ENCODE results near the gene CYP27A1.

DNA sequence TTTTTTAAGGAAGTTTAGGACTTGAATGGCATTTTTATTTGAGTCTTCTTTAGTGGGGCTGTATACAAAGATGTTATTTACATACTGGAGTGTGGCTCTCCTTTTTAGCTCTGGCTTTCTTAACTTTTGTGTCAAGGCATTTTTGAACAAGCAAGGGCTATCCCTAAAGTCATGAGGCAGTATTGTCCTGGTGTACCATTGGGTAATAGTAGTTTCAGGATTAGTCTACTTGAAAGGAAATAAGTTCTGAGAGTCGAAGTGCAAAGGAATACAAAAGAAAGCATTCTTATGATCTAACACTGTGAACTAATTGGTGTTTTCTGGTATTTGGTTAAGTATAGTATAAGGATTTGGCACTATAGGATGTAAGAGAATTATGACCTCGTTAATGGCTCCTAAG, 1.9 kb upstream of the CYP27A1 start:
- TF ChIP-seq, protein P1, sequence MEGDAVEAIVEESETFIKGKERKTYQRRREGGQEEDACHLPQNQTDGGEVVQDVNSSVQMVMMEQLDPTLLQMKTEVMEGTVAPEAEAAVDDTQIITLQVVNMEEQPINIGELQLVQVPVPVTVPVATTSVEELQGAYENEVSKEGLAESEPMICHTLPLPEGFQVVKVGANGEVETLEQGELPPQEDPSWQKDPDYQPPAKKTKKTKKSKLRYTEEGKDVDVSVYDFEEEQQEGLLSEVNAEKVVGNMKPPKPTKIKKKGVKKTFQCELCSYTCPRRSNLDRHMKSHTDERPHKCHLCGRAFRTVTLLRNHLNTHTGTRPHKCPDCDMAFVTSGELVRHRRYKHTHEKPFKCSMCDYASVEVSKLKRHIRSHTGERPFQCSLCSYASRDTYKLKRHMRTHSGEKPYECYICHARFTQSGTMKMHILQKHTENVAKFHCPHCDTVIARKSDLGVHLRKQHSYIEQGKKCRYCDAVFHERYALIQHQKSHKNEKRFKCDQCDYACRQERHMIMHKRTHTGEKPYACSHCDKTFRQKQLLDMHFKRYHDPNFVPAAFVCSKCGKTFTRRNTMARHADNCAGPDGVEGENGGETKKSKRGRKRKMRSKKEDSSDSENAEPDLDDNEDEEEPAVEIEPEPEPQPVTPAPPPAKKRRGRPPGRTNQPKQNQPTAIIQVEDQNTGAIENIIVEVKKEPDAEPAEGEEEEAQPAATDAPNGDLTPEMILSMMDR (IDR thresholded peaks at IDR 0.05), result no peak
- TF ChIP-seq, protein P2, sequence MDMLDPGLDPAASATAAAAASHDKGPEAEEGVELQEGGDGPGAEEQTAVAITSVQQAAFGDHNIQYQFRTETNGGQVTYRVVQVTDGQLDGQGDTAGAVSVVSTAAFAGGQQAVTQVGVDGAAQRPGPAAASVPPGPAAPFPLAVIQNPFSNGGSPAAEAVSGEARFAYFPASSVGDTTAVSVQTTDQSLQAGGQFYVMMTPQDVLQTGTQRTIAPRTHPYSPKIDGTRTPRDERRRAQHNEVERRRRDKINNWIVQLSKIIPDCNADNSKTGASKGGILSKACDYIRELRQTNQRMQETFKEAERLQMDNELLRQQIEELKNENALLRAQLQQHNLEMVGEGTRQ (IDR thresholded peaks at IDR 0.05), result no peak
- no peak for TF ChIP-seq ZFP36 (IDR thresholded peaks at IDR 0.05; ENCODE audit: borderline replicate concordance, partially characterized antibody)
- TF ChIP-seq EHF (CRISPR knock-in tag; IDR thresholded peaks at IDR 0.05), result no peak
- no peak for TF ChIP-seq POLR2A (IDR thresholded peaks at IDR 0.05; ENCODE audit: low read length)
- TF ChIP-seq MAZ (IDR thresholded peaks at IDR 0.05; ENCODE audit: borderline replicate concordance, low read depth, low read length), result no peak
- no peak for TF ChIP-seq RARB (CRISPR knock-in tag; IDR thresholded peaks at IDR 0.05)
- TF ChIP-seq EP300 (IDR thresholded peaks at IDR 0.05), result no peak
- TF ChIP-seq, protein P3, sequence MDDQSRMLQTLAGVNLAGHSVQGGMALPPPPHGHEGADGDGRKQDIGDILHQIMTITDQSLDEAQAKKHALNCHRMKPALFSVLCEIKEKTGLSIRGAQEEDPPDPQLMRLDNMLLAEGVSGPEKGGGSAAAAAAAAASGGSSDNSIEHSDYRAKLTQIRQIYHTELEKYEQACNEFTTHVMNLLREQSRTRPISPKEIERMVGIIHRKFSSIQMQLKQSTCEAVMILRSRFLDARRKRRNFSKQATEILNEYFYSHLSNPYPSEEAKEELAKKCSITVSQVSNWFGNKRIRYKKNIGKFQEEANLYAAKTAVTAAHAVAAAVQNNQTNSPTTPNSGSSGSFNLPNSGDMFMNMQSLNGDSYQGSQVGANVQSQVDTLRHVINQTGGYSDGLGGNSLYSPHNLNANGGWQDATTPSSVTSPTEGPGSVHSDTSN (IDR thresholded peaks at IDR 0.05), result no peak
- TF ChIP-seq, protein P4, sequence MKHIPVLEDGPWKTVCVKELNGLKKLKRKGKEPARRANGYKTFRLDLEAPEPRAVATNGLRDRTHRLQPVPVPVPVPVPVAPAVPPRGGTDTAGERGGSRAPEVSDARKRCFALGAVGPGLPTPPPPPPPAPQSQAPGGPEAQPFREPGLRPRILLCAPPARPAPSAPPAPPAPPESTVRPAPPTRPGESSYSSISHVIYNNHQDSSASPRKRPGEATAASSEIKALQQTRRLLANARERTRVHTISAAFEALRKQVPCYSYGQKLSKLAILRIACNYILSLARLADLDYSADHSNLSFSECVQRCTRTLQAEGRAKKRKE (CRISPR knock-in tag; IDR thresholded peaks at IDR 0.05; ENCODE audit: low read depth), result no peak
